Mesodermal cell (in vitro differentiated cells): ENCODE results near the gene SCFD2.

ENCODE experiments used
- H3K27ac ChIP-seq: 2 replicates; pipeline ENCODE4 v1.7.0; 2013; ENCODE audit warnings: mild to moderate bottlenecking, low read depth, low read length, moderate library complexity; ENCODE audit not compliant: severe bottlenecking
- H3K36me3 ChIP-seq: 2 replicates; pipeline ENCODE4 v1.7.1; 2013; ENCODE audit warnings: mild to moderate bottlenecking, low read length, moderate library complexity; ENCODE audit not compliant: control insufficient read depth, insufficient read depth
- H3K4me1 ChIP-seq: one replicate; pipeline ENCODE4 v1.7.1; 2013; ENCODE audit warnings: mild to moderate bottlenecking, low read length; ENCODE audit not compliant: insufficient read depth, control insufficient read depth, poor library complexity, severe bottlenecking
- H3K4me3 ChIP-seq: 2 replicates; pipeline ENCODE4 v1.7.0; 2013; ENCODE audit warnings: low read length, control low read depth, mild to moderate bottlenecking; ENCODE audit not compliant: insufficient read depth, poor library complexity, severe bottlenecking; ENCODE audit errors: extremely low read depth
- H3K9me3 ChIP-seq: 2 replicates; pipeline ENCODE4 v1.7.1; 2013; ENCODE audit warnings: mild to moderate bottlenecking, low read length, moderate library complexity; ENCODE audit not compliant: control insufficient read depth
- WGBS, 2 experiments: methylation state at CpG; one replicate each; pipeline ENCODE4 v1.1.5; 2013; ENCODE audit warnings: missing lambda C conversion rate in 2 of 2; ENCODE audit not compliant: insufficient coverage in 2 of 2; 5-methylcytosine and 5-hydroxymethylcytosine counted together

SCFD2 gene

DNA sequence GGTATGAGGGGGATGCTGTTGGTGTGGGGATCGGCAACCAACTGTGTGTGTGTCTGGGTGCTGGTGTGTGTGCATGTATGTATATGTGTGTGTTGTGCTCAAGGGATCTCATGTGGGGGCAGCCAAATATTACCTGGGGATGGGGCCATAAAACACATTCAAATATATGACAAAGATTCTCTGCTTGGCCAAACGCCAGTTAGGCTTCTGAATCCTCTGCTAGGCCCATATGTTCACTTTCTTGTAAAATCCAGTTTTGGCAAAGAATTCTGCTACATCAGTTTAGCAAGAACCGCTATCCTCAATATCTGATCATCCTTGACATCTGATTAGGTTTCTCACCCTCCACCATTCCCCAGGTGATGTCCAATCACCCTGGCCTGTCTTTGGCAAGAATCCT, 397.2 kb downstream of the SCFD2 start:
- 81 to 92% methylated on average over 2 of the region's 3 CpGs for WGBS, 2 experiments
- H3K4me3 ChIP-seq, result no peak overlapping the region
- no peaks in the 10 kb centered on the region for H3K4me1 ChIP-seq
- no peaks in the 10 kb centered on the region for H3K36me3 ChIP-seq
- peaks cover 9% of the 10 kb centered on the region for H3K9me3 ChIP-seq
- H3K27ac ChIP-seq, result no peak overlapping the region

DNA sequence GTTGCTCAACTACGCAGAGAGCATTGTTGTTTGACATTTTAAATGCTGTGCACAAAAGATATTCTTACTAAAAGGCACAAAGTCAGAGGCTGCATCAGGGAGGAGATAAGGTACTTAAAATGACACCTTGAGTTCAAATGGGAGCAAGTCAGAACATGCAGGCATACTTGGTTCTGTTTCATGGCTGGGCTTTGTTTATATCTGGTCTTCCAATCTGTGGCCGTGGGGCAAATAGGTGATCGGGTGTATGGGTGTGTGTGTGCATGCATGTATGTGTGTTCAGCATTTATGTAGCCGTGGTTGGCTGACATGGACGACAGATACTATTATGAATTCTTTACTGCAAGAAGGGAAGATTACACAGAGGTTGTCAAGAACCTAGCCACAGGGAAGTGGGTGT, 397.6 kb downstream of the SCFD2 start:
- H3K36me3 ChIP-seq, result no peaks in the 10 kb centered on the region
- peaks cover 9% of the 10 kb centered on the region for H3K9me3 ChIP-seq
- H3K27ac ChIP-seq, result no peak overlapping the region
- no peak overlapping the region for H3K4me3 ChIP-seq
- no peaks in the 10 kb centered on the region for H3K4me1 ChIP-seq
- WGBS, 2 experiments, result 81 to 93% methylated on average over 3 to 4 of the region's 5 CpGs

DNA sequence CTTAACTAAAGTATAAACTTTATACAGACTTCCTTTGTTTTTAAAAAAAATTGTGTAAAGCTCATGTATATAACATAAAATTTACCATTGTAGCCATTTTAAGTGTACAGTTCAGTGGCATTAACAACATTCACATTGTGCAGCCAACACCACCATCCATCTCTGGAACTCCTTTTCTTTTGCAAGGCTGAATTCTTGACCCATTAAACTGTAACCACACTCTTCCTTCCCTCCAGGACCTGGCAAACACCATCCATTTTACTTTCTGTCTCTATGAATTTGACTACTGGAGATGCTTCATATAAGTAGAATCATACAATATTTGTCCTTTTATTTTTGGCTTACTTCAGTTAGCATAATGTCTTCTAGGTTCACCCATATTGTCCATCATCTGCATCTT, 399.1 kb downstream of the SCFD2 start:
- no peak overlapping the region for H3K27ac ChIP-seq
- H3K4me3 ChIP-seq, result no peak overlapping the region
- H3K9me3 ChIP-seq, result peaks cover 9% of the 10 kb centered on the region
- H3K4me1 ChIP-seq, result no peaks in the 10 kb centered on the region
- H3K36me3 ChIP-seq, result no peaks in the 10 kb centered on the region

DNA sequence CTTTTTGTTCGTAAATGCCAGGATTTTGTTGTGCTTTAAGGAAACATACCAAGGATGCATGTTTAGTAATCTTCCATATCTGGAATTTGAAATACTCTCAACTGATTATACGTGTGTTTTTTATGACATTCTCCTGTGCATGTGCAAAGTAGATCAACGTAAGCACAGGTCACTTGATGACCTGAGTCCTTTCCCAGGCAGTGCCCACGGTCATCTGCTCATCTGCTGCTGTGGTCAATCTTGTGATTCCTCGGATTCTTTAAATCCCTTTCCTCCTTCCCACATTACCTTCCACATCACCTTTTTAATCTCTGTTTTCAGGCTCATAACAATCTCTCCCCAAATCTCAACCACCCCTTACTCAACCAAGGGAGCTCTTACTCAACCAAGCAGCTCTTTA, 399.7 kb downstream of the SCFD2 start:
- H3K27ac ChIP-seq, result no peak overlapping the region
- peaks cover 9% of the 10 kb centered on the region for H3K9me3 ChIP-seq
- no peaks in the 10 kb centered on the region for H3K36me3 ChIP-seq
- 94 to 100% methylated on average over 4 to 5 of the region's 5 CpGs for WGBS, 2 experiments
- H3K4me1 ChIP-seq, result no peaks in the 10 kb centered on the region
- no peak overlapping the region for H3K4me3 ChIP-seq

DNA sequence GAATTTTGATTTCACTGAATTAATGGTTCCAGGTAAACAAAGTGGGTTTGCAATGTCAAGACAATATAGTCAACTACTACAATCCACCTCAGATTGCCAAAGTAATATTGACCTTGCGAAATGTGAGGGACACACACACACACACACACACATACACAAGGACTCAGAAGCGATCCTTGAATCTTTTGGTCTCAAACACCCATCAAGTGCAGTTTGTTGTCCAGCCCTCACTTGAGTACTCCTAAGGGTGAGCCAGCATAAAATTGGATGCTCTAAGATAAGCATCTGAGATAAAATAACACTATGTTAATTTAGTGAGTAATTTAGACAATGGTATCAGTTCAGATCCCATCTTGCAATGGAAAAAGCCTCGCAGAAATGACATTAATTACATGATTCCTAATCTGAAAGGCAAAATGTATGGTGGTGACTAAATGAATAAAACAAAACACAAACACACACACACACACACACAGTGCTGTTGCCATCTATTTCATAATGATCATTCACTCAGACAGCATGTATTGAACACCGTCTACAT, 401.2 kb downstream of the SCFD2 start:
- no peak overlapping the region for H3K4me3 ChIP-seq
- H3K36me3 ChIP-seq, result no peaks in the 10 kb centered on the region

DNA sequence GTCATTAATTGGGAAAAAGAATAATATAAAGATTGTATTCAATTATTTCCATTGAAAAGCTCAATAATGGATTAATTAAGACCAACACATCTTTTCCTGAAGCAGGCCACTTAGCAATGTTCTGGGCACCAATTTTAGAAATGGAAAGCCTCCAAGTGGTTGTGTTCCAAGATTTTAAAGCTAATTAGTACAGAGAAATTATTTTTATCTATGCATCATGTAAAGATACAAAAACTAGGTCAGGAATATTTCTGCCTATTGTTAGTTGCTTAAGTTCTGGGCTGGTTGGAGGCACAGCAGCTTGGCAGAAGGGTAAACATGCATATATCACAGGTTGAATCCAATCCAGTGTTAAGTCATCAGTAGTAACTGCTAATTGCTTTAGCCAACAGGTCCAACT, 401.9 kb downstream of the SCFD2 start:
- no peaks in the 10 kb centered on the region for H3K9me3 ChIP-seq
- H3K4me1 ChIP-seq, result no peaks in the 10 kb centered on the region
- H3K36me3 ChIP-seq, result no peaks in the 10 kb centered on the region
- no peak overlapping the region for H3K4me3 ChIP-seq
- no peak overlapping the region for H3K27ac ChIP-seq

More for the DNA sequence above, 401.2 kb downstream of the SCFD2 start:
- Histone ChIP-seq H3K9me3 (peaks cover 1% of the 10 kb centered on the region), H3K27ac (no peak overlapping the region), H3K4me1 (no peaks in the 10 kb centered on the region)
- 88 to 100% methylated on average over 3 of the region's 4 CpGs for WGBS, 2 experiments

DNA sequence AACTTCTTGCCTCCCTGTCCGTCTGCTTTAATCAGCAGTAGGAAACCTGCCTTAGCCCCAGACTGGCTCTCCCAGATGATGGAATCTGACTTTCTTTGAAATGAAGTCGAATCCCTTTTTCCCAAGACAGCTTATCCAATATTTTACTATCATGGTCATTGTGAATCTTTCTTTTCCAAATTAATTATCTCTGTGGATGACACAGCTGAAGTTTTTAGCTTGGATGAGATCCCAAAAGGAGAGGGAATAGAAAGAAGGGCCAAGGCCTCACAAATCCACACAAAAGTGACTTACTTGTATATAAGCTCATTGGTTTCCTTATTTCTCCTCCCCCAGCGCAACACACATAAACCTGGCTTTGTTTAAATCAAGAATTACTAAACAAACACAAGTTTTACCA, 403.1 kb downstream of the SCFD2 start:
- Histone ChIP-seq H3K36me3 (no peaks in the 10 kb centered on the region), H3K4me3 (no peak overlapping the region), H3K27ac (no peak overlapping the region), H3K4me1 (no peaks in the 10 kb centered on the region), H3K9me3 (no peaks in the 10 kb centered on the region)
- 80 to 83% methylated on average over 1 to 2 of the region's 3 CpGs for WGBS, 2 experiments

DNA sequence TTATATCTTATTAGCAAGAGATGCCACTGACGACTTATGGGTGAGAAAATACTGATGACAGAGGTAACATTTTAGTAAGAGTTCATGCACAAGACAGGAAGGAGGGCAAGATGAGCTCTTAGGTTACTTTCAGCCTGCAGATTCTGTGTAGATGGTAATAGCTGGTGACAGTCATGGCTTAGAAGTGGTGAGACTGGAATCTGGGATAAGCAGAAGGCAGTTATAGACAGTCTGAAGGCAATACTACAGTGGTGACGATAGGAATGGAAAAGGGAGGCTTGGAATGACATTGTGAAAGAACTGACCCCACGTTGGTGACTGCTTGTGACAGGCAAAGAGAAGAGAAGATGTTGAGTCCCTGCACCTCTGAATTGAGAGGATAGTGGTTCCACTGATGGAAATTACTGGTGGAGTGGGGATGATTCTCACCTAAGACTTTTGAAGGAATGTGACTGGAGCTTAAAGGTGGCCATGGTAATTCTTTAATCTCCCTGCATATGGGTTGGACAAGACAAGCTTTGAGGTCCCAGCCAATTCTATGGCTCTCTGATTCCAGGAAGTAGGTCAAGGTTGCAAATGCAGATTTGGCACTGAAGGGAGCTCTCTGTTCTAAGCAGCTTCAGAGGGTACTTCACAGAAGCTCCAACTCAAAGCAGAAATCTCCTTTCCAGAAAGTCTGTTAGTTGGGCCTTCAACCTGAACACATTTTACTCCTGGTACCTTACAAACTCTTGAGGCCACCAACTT, 404.0 kb downstream of the SCFD2 start:
- H3K27ac ChIP-seq, result no peak overlapping the region
- no peaks in the 10 kb centered on the region for H3K9me3 ChIP-seq
- H3K4me3 ChIP-seq, result no peak overlapping the region
- 86 to 87% methylated on average over 3 of the region's 3 CpGs for WGBS, 2 experiments
- no peaks in the 10 kb centered on the region for H3K4me1 ChIP-seq
- H3K36me3 ChIP-seq, result no peaks in the 10 kb centered on the region

DNA sequence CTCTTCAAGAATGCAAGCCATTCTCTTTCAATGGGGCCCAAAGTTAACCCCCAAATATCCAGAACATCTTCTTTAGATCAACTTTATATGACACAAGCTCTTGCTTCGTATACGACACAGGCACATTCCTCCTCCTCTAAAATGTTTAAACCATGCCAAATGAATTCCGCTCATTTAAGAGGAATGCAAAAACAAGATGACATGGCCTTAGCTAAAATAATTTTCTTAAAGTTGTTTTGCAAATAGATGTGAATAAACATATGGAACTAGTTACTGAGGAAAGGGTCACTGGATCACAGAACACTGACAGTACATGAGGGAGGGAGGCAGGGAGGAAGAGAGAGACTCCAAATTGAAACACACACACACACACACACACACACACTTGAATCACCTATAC, 406.3 kb downstream of the SCFD2 start:
- H3K9me3 ChIP-seq, result no peaks in the 10 kb centered on the region
- WGBS, 2 experiments, result 80 to 92% methylated on average over 1 to 2 of the region's 3 CpGs
- H3K27ac ChIP-seq, result no peak overlapping the region
- H3K36me3 ChIP-seq, result no peaks in the 10 kb centered on the region
- H3K4me1 ChIP-seq, result no peaks in the 10 kb centered on the region
- no peak overlapping the region for H3K4me3 ChIP-seq

DNA sequence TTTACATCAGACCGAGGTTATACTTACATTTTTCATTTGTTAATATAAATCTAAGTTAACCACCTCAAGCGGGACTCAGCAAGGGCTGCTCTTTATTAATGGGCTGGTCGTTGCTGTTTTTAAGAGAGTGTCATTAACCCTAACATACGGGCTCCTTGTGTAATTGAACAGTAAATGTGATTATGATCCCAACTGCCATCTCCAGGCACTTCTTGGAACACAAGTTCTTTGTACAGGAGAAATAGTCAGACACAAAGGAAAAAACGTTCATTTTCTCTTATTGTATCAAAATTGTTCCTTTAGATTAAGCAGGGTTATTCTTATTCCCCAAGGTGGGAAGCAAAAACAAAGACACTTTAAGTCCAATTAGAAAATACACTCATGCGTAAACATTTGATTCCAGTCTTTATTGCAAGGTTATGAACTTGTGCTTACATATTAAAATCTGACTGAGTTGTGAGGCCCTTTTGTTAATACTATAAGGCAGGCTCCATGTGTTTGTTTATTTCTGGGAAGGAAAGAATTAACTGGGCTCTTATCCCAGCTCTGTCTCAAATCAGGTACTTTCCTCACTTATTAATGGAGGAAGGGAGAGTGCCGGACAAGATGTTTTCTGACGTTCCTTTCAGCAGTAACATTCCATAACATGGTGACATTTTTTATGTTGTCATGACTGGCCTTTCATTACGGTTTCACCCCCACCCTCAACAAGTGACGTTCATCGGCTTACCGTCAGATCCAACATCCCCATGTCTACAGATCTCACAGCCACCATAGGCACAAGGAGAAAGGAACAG, 407.8 kb downstream of the SCFD2 start:
- H3K9me3 ChIP-seq, result no peaks in the 10 kb centered on the region
- WGBS, 2 experiments, result 80 to 87% methylated on average over 1 to 4 of the region's 12 CpGs
- H3K36me3 ChIP-seq, result no peaks in the 10 kb centered on the region
- H3K4me1 ChIP-seq, result no peaks in the 10 kb centered on the region
- no peak overlapping the region for H3K4me3 ChIP-seq
- no peak overlapping the region for H3K27ac ChIP-seq

DNA sequence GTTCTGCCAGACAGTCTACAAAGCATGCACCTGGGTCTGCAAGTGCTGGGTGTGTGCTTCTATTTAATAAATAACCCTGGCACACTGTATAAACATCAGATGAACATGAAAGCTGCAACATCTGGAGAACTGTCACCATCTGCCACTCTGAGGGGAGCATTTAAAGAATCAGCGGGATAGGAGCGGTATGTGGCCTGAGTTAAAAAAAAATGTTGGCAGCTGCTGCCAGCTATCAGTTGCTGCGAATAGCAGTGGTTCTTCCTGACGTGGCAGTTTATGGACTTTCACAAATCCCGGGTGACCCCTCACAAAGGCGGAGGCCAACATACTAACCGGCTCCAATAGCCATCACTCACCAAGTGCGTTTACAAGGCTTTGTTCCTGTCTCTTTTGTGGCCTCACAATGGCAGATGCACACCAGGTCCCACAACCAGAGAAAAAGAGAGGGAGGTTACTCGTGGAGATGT, 408.6 kb downstream of the SCFD2 start:
- no peaks in the 10 kb centered on the region for H3K4me1 ChIP-seq
- H3K9me3 ChIP-seq, result no peaks in the 10 kb centered on the region
- H3K27ac ChIP-seq, result no peak overlapping the region
- 45 to 67% methylated on average over 5 to 9 of the region's 9 CpGs for WGBS, 2 experiments
- no peak overlapping the region for H3K4me3 ChIP-seq
- H3K36me3 ChIP-seq, result no peaks in the 10 kb centered on the region
